Upper lobe of left lung (tissue), 6 donors: Measurements from ENCODE around the gene RERE. TPM values are rescaled to one million over a fixed set of nuclear protein-coding genes. Genes with fewer than 3 reads are reported as not detected.

Experiments used
- ATAC-seq, 2 donors: fragments of 200-7000 bp; cut with Tn5 transposase; one replicate each; pipeline ENCODE4 v1.9.1; 2022; ENCODE audit warnings: mild to moderate bottlenecking in 2 of 2, moderate library complexity in 2 of 2; ENCODE audit not compliant: low FRiP score in 2 of 2
- DNase-seq, 2 donors: peaks; one replicate each; pipeline ENCODE4 v3.0.0-alpha.2; 2019 to 2020
- H3K27ac ChIP-seq, 4 donors: fragments of 200-600 bp; sonication (generic); one replicate each; pipeline ENCODE4 v1.5.1; 2016 to 2019
- H3K27me3 ChIP-seq, 4 donors: fragments of 200-600 bp; sonication (generic); one replicate each; pipeline ENCODE4 v1.5.1; 2017 to 2019
- H3K36me3 ChIP-seq, 4 donors: fragments of 200-600 bp; sonication (generic); one replicate each; pipeline ENCODE4 v1.5.1; 2016 to 2019
- H3K4me1 ChIP-seq, 4 donors: fragments of 200-600 bp; sonication (generic); one replicate each; pipeline ENCODE4 v1.5.1; 2018 to 2019
- H3K4me3 ChIP-seq, 4 donors: fragments of 200-600 bp; sonication (generic); one replicate each; pipeline ENCODE4 v1.5.1; 2017 to 2019; ENCODE audit warnings: mild to moderate bottlenecking in 2 of 4, moderate library complexity in 1 of 4
- H3K9me3 ChIP-seq, 4 donors: fragments of 200-600 bp; sonication (generic); one replicate each; pipeline ENCODE4 v1.5.1; 2018 to 2019
- CTCF ChIP-seq, 6 experiments: fragments of 450-650 bp in 4 of 6; fragments of 200-600 bp in 2 of 6; sonication (generic) in 2 of 6; IDR thresholded peaks; one replicate each; pipeline ENCODE4 v1.5.1; 2016 to 2019; ENCODE audit warnings: antibody characterized with exemption in 6 of 6
- EP300 ChIP-seq, 4 donors: sonication (generic); formaldehyde crosslinking; IDR thresholded peaks; one replicate each; pipeline ENCODE4 v1.5.1; 2017; ENCODE audit warnings: antibody characterized with exemption in 4 of 4, control low read depth in 2 of 4
- POLR2A ChIP-seq, 4 donors: fragments of 450-650 bp; IDR thresholded peaks; one replicate each; pipeline ENCODE4 v1.5.1; 2016 to 2017; ENCODE audit warnings: antibody characterized with exemption in 4 of 4, mild to moderate bottlenecking in 2 of 4
- POLR2AphosphoS5 ChIP-seq, 2 donors: sonication (generic); formaldehyde crosslinking; IDR thresholded peaks; one replicate each; pipeline ENCODE4 v1.5.1; 2017; ENCODE audit warnings: antibody characterized with exemption in 2 of 2
- WGBS, 2 donors: methylation state at CpG; one replicate each; pipeline ENCODE4 v1.1.5; 2017 to 2018; 5-methylcytosine and 5-hydroxymethylcytosine counted together
- total RNA-seq, 6 donors: library from RNA; depleted of rRNA in 4 of 6; stranded (reverse); fragments of >200 nt in 4 of 6; gene quantifications; one replicate each; pipeline versions ENCODE4 v1.1.0 to v1.2.1, GENCODE V29; 2016 to 2021
- donor health status: DM: no; HTN: no; CAD: no; lungs with moderate emphysema.
- donor health status: DM: no; HTN: yes; CAD: no; lungs with severe emphysema.

Gene RERE
- total RNA-seq, 6 donors from 2014 or later: 75.5 to 222 (median 104) TPM

GRCh38 chr1:8536515-8536914, 280.9 kb downstream of the RERE start:
- H3K36me3 ChIP-seq: peaks cover 0 to 4% (median 0%) of the 10 kb centered on the region in 4 donors
- no peaks in the 10 kb centered on the region for H3K27me3 ChIP-seq
- H3K9me3 ChIP-seq: no peaks in the 10 kb centered on the region
- no peak for DNase-seq
- TF ChIP-seq EP300 (IDR thresholded peaks at IDR 0.05) (no peak), CTCF (IDR thresholded peaks at IDR 0.05) (no peak), POLR2AphosphoS5 (IDR thresholded peaks at IDR 0.05) (no peak), POLR2A (IDR thresholded peaks at IDR 0.05) (no peak)
- H3K27ac ChIP-seq: no peak overlapping the region
- H3K4me3 ChIP-seq: no peak overlapping the region
- H3K4me1 ChIP-seq: peaks cover 7 to 10% (median 8%) of the 10 kb centered on the region in 4 donors
- no peak for ATAC-seq
- WGBS, 2 donors: 87 to 96% methylated on average over 2 of the region's 2 CpGs

GRCh38 chr1:8533907-8534306, 283.5 kb downstream of the RERE start:
- WGBS, 2 donors: 52 to 58% methylated on average over 1 of the region's 1 CpG
- TF ChIP-seq CTCF (IDR thresholded peaks at IDR 0.05): no peak

GRCh38 chr1:8533124-8533523, 284.3 kb downstream of the RERE start:
- ATAC-seq: no peak
- TF ChIP-seq POLR2A (IDR thresholded peaks at IDR 0.05) (no peak), EP300 (IDR thresholded peaks at IDR 0.05) (no peak), POLR2AphosphoS5 (IDR thresholded peaks at IDR 0.05) (no peak), CTCF (IDR thresholded peaks at IDR 0.05) (no peak)

More at GRCh38 chr1:8533907-8534306, 283.5 kb downstream of the RERE start:
- Histone ChIP-seq H3K36me3 (no peaks in the 10 kb centered on the region), H3K9me3 (no peaks in the 10 kb centered on the region), H3K4me3 (no peak overlapping the region), H3K4me1 (peaks cover 7 to 8% (median 8%) of the 10 kb centered on the region in 4 donors), H3K27me3 (no peaks in the 10 kb centered on the region), H3K27ac (no peak overlapping the region)
- ATAC-seq: no peak
- no peak for DNase-seq

GRCh38 chr1:8529901-8530300, 287.5 kb downstream of the RERE start:
- no peaks in the 10 kb centered on the region for H3K36me3 ChIP-seq
- ATAC-seq (no peak), DNase-seq (no peak)
- no peak overlapping the region for H3K27ac ChIP-seq
- H3K4me3 ChIP-seq: no peak overlapping the region
- H3K27me3 ChIP-seq: no peaks in the 10 kb centered on the region
- 80 to 91% methylated on average over 3 of the region's 3 CpGs for WGBS, 2 donors
- peaks cover 6 to 30% (median 29%) of the 10 kb centered on the region in 4 donors for H3K4me1 ChIP-seq
- TF ChIP-seq CTCF (IDR thresholded peaks at IDR 0.05) (no peak), EP300 (IDR thresholded peaks at IDR 0.05) (no peak), POLR2A (IDR thresholded peaks at IDR 0.05) (no peak), POLR2AphosphoS5 (IDR thresholded peaks at IDR 0.05) (no peak)
- H3K9me3 ChIP-seq: no peaks in the 10 kb centered on the region

More at GRCh38 chr1:8533124-8533523, 284.3 kb downstream of the RERE start:
- 58 to 70% methylated on average over 4 of the region's 4 CpGs for WGBS, 2 donors
- no peak overlapping the region for H3K27ac ChIP-seq
- no peak overlapping the region for H3K4me3 ChIP-seq
- H3K9me3 ChIP-seq: no peaks in the 10 kb centered on the region
- no peaks in the 10 kb centered on the region for H3K27me3 ChIP-seq
- H3K36me3 ChIP-seq: no peaks in the 10 kb centered on the region
- H3K4me1 ChIP-seq: peaks cover under 1 to 7% (median 6%) of the 10 kb centered on the region in 4 donors
- no peak for DNase-seq

GRCh38 chr1:8527941-8528340, 289.5 kb downstream of the RERE start:
- no peak overlapping the region for H3K4me3 ChIP-seq
- peak overlapping the region in 3 of 4 donors; percentile 8 to 88 (median 83) for H3K27ac ChIP-seq
- H3K4me1 ChIP-seq: peaks cover 18 to 49% (median 45%) of the 10 kb centered on the region in 4 donors
- no peaks in the 10 kb centered on the region for H3K27me3 ChIP-seq
- 21 to 25% methylated on average over 4 of the region's 4 CpGs for WGBS, 2 donors
- no peak for DNase-seq
- H3K9me3 ChIP-seq: no peaks in the 10 kb centered on the region
- H3K36me3 ChIP-seq: no peaks in the 10 kb centered on the region
- TF ChIP-seq CTCF (IDR thresholded peaks at IDR 0.05) (no peak), EP300 (IDR thresholded peaks at IDR 0.05) (no peak), POLR2AphosphoS5 (IDR thresholded peaks at IDR 0.05) (no peak), POLR2A (IDR thresholded peaks at IDR 0.05) (no peak)
- no peak for ATAC-seq
